Spinal cord (tissue), 10 donors: ENCODE results near the gene PRR35. TPM values are rescaled to one million over a fixed set of nuclear protein-coding genes. Genes with fewer than 3 reads are reported as not detected.

Experiments
- DNase-seq, 6 donors: peaks; one replicate each; pipeline versions ENCODE4 v3.0.0 to v3.0.0-alpha.2; 2013 to 2015; ENCODE audit warnings: low spot score in 6 of 6, low read depth in 4 of 6
- H3K27ac ChIP-seq: one replicate; pipeline ENCODE4 v1.5.1; 2013; ENCODE audit warnings: low read depth, low read length, control low read depth
- H3K27me3 ChIP-seq: one replicate; pipeline ENCODE4 v1.6.1; 2013; ENCODE audit warnings: low read length; ENCODE audit not compliant: control insufficient read depth, insufficient read depth
- H3K36me3 ChIP-seq: one replicate; pipeline ENCODE4 v1.6.1; 2013; ENCODE audit warnings: low read length; ENCODE audit not compliant: control insufficient read depth, insufficient read depth
- H3K4me1 ChIP-seq: one replicate; pipeline ENCODE4 v1.6.1; 2013; ENCODE audit warnings: low read length; ENCODE audit not compliant: control insufficient read depth, insufficient read depth
- H3K4me3 ChIP-seq: one replicate; pipeline ENCODE4 v1.5.1; 2013; ENCODE audit warnings: low read depth, low read length, control low read depth
- H3K9me3 ChIP-seq: one replicate; pipeline ENCODE4 v1.6.1; 2013; ENCODE audit warnings: low read length; ENCODE audit not compliant: control insufficient read depth, insufficient read depth
- WGBS: methylation state at CpG from one replicate; pipeline ENCODE4 v1.1.5; 2013; ENCODE audit warnings: missing lambda C conversion rate; ENCODE audit not compliant: insufficient coverage; 5-methylcytosine and 5-hydroxymethylcytosine counted together
- polyA plus RNA-seq, 2 donors: library from polyadenylated mRNA; unstranded; fragments of 120-200 nt; gene quantifications; one replicate each; pipeline ENCODE4 v1.2.1, GENCODE V29; 2013; ENCODE audit not compliant: insufficient read length in 2 of 2
- total RNA-seq, 2 donors: library from RNA; depleted of rRNA in 1 of 2; stranded (reverse); fragments of 120-200 nt in 1 of 2; fragments of >200 nt in 1 of 2; gene quantifications; one replicate each; pipeline versions ENCODE4 v1.2.3 to v1.2.4, GENCODE V29; 2013 to 2014
- donor health status: healthy.

The PRR35 gene
- total and polyA plus RNA-seq, 4 donors = 0.06 to 0.14 TPM; not detected in 2

- WGBS = under 1% methylated on average over 107 of the region's 107 CpGs
- Histone ChIP-seq H3K27ac (peak overlapping the region; percentile 97), H3K4me3 (peak overlapping the region; percentile 81), H3K9me3 (no peaks in the 10 kb centered on the region), H3K36me3 (peaks cover 32% of the 10 kb centered on the region), H3K4me1 (peaks cover 73% of the 10 kb centered on the region), H3K27me3 (no peaks in the 10 kb centered on the region)
- DNase-seq = peak; percentile 91 to 99 (median 96)
These were observed 28.9 kb downstream of the PRR35 start for GRCh38 chr16:588889-589657.

GRCh38 chr16:589658-590187 is 29.5 kb downstream of the PRR35 start, which contains the start of gene RAB40C:
TSS of gene RAB40C (plus strand) at chr16:590066. CDS start at chr16:590292, 226 bp downstream.
- Histone ChIP-seq H3K36me3 (peaks cover 35% of the 10 kb centered on the region), H3K9me3 (no peaks in the 10 kb centered on the region), H3K27ac (peak within 1 kb of the TSS; percentile 97), H3K27me3 (no peaks in the 10 kb centered on the region), H3K4me1 (peaks cover 76% of the 10 kb centered on the region), H3K4me3 (peak within 1 kb of the TSS; percentile 82)
- under 1% methylated on average over 67 of the region's 67 CpGs for WGBS
- DNase-seq = peak; percentile 93 to 99 (median 95)

- Histone ChIP-seq H3K9me3 (no peaks in the 10 kb centered on the region), H3K36me3 (peaks cover 39% of the 10 kb centered on the region), H3K4me1 (peaks cover 74% of the 10 kb centered on the region), H3K4me3 (peak overlapping the region; percentile 82), H3K27ac (no peak overlapping the region), H3K27me3 (no peaks in the 10 kb centered on the region)
- no peak for DNase-seq
- WGBS = under 1% methylated on average over 71 of the region's 71 CpGs
These were observed 30.1 kb downstream of the PRR35 start for GRCh38 chr16:590188-590814.

- H3K36me3 ChIP-seq = peaks cover 40% of the 10 kb centered on the region
- no peak overlapping the region for H3K27ac ChIP-seq
- H3K4me1 ChIP-seq = peaks cover 69% of the 10 kb centered on the region
- no peak for DNase-seq
- H3K9me3 ChIP-seq = no peaks in the 10 kb centered on the region
- H3K4me3 ChIP-seq = peak overlapping the region; percentile 82
- no peaks in the 10 kb centered on the region for H3K27me3 ChIP-seq
- WGBS = 73% methylated on average over 10 of the region's 10 CpGs
These were observed 30.6 kb downstream of the PRR35 start for GRCh38 chr16:590815-591200.

- WGBS = 75% methylated on average over 5 of the region's 8 CpGs
These were observed 31.0 kb downstream of the PRR35 start for GRCh38 chr16:591231-591630.

GRCh38 chr16:591892-592517 is 31.8 kb downstream of the PRR35 start:
- Histone ChIP-seq H3K27ac (no peak overlapping the region), H3K36me3 (peaks cover 48% of the 10 kb centered on the region), H3K9me3 (no peaks in the 10 kb centered on the region), H3K4me1 (peaks cover 57% of the 10 kb centered on the region), H3K27me3 (no peaks in the 10 kb centered on the region), H3K4me3 (no peak overlapping the region)
- WGBS = 88% methylated on average over 14 of the region's 15 CpGs
- no peak for DNase-seq

More at GRCh38 chr16:591231-591630, 31.0 kb downstream of the PRR35 start:
- no peak for DNase-seq
- no peak overlapping the region for H3K27ac ChIP-seq
- H3K36me3 ChIP-seq = peaks cover 43% of the 10 kb centered on the region
- H3K9me3 ChIP-seq = no peaks in the 10 kb centered on the region
- peaks cover 65% of the 10 kb centered on the region for H3K4me1 ChIP-seq
- H3K27me3 ChIP-seq = no peaks in the 10 kb centered on the region
- H3K4me3 ChIP-seq = peak overlapping the region; percentile 82

GRCh38 chr16:592518-593306 is 32.5 kb downstream of the PRR35 start:
- Histone ChIP-seq H3K27ac (no peak overlapping the region), H3K9me3 (no peaks in the 10 kb centered on the region), H3K27me3 (no peaks in the 10 kb centered on the region), H3K4me3 (no peak overlapping the region), H3K36me3 (peaks cover 49% of the 10 kb centered on the region), H3K4me1 (peaks cover 50% of the 10 kb centered on the region)
- WGBS = 63% methylated on average over 20 of the region's 24 CpGs
- peak in 1 of 6 donors; percentile 69 for DNase-seq

GRCh38 chr16:593406-593805 is 33.2 kb downstream of the PRR35 start:
- Histone ChIP-seq H3K4me1 (peaks cover 43% of the 10 kb centered on the region), H3K27me3 (no peaks in the 10 kb centered on the region), H3K36me3 (peaks cover 50% of the 10 kb centered on the region), H3K9me3 (no peaks in the 10 kb centered on the region), H3K27ac (no peak overlapping the region), H3K4me3 (no peak overlapping the region)
- WGBS = 88% methylated on average over 9 of the region's 9 CpGs
- no peak for DNase-seq

- peaks cover 40% of the 10 kb centered on the region for H3K4me1 ChIP-seq
- peaks cover 54% of the 10 kb centered on the region for H3K36me3 ChIP-seq
- H3K4me3 ChIP-seq = no peak overlapping the region
- no peaks in the 10 kb centered on the region for H3K27me3 ChIP-seq
- no peak overlapping the region for H3K27ac ChIP-seq
- 92% methylated on average over 16 of the region's 16 CpGs for WGBS
- no peak for DNase-seq
- no peaks in the 10 kb centered on the region for H3K9me3 ChIP-seq
These were observed 33.6 kb downstream of the PRR35 start for GRCh38 chr16:593807-594206.
